HG03558 (cell line): ENCODE data around the gene GLRA2.

ENCODE experiments used
- ATAC-seq: cut with Tn5 transposase; IDR thresholded peaks from one replicate; pipeline ENCODE4 v1.9.1; 2021; ENCODE audit warnings: moderate number of reproducible peaks; ENCODE audit not compliant: unreplicated experiment; ENCODE audit errors: extremely low read depth

The GLRA2 gene

GRCh38 chrX:14529290-14529989 lies at the start of gene GLRA2:
Gene GLRA2, plus strand, starts transcription at chrX:14529536. Its CDS starts 522 bp downstream, at chrX:14530058.
- no peak for ATAC-seq

DNA sequence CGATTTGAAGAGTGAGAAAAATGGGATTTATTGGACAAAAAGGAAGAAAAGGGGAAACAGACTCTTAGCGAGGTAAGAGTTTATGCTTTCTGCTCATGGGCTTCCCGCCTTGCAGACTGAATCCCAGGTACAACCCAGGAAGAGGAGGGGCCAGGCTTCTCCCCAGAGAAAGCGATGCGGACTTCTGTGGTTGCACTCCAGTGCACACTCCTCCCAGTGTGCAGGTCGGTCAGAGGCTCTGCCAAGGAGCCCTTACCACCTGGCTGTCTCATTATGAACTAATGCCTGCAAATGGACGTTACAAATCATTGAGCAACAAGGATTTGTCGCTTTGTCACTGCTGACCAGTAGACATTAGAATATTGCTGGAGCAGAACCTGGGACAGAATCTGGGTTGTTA lies 39.9 kb upstream of the GLRA2 start:
- ATAC-seq: no peak

DNA sequence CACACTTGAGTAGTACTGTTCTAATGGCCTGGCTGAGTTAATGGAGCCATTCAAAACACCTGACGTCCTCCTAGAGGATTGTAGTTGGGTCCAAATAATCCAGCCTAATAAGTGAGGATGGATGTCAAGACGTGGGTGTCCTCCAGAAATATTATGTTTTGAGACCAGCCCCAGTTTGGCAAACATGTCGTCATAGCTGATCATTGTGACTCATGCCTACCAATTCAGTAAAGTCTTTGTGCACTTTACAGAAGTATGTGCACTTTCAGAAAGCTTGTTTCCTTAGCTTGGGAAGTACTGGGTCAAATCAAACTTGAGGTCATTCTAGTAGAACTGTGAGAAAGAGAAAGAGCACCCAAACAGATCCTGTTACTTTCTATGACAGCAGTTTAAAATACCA lies 37.6 kb upstream of the GLRA2 start:
- ATAC-seq: no peak

DNA sequence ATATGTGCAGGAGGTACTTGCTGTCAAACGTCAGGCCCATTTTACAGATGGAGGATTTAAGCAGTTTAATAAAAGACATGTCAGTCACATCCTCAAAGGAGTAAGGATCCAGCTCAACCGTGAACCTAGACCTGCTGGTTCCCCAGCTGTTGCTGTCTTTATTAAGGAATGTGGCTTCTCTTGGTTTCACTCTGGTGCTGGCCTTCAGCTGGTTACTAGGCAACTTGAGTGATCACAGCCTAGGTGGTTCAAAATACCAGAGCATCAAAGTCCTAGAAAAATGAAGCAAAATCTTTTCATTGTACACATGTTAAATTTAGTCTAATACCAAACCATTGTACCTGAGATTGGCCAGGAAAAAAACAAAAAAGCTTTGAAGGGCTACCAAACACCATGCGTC lies 32.7 kb upstream of the GLRA2 start:
- ATAC-seq: no peak

DNA sequence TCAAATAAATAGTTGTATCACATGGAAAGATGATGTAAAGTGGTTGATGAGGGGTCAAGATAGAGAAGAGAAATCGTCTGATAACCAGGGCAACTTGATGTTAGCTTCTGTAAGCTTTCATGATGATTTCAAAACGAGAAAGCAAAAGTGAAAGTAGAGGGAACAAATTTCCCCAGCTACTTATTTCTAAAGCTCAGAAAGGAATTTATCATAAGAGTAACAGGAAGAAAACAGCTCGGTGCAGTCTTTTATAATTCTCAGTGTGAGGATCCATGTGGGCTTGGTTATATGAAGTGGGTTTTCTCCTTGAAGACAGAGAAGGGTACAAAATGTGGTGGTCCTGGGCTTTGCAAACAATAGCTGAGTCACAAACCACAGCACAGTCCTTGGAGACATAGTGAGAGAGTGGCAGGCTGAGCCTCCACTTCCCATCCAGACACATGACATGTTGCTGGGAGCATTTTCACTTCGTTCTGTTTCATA lies 32.1 kb upstream of the GLRA2 start:
- ATAC-seq: no peak

DNA sequence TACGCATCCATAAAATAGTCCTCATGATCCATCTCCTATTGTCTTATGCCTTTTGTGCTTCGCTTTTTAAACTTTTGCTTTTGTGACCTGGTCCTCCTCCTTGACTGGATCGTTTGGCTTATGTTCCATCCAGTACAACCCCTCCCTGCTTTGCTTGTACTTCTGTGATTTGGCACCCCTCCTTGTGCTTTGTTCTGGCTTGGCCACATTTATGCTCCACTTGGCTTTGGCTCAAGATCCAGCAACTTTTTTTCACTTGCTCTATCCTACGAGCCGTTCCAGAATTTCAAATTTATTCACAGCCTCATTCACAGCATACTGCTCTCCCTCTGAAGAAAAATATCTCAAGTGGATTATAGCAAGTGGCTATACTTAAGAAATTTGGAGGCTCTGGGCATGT lies 28.0 kb upstream of the GLRA2 start:
- ATAC-seq: no peak

DNA sequence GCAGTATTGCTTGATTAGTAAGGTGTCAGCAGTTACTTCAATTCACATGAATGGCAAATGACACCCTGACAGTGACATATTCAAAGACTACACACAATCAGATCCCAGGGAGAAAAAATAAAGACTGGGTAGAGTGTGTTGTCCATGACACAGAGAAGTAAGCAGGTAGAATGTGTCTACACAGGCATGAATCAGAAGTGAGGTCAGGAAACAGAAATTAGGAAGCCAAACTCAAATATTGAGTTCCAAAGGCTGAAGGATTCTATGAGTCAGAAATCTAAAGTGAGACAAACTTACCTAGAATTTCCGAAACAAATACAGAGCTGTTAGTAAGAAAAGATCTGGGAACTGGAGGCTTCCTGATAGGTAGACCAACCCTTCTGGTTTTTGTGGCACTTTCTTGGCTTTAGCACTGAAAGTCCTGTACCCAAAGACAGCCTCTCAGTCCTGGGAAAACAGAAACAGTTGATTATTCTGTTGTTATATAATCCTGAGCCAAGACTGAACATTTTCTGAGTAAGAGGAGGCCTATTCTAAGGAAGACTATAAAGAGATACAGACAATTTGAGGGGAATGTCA lies 24.3 kb upstream of the GLRA2 start:
- ATAC-seq: no peak

DNA sequence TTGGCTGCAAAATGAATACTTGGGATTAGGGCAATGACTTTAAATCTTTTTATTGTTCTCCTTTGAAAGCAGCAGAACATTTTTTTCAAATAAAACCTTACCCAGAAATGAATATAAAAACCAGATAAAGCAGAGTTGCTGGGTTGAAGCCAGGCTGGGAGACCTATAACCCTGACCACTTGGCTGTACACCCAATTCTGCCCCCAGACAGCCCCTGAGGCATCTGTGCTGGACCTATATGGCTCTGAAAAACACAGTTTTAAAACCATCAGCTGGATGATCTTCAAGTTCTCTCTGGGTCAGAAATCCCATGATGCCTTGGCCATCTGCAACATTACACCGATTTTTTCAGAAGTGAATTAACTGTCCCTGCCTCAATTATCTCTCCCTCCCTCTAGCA lies 23.7 kb upstream of the GLRA2 start:
- ATAC-seq: no peak

GRCh38 chrX:14506866-14507265 lies 22.5 kb upstream of the GLRA2 start:
- no peak for ATAC-seq

- no peak for ATAC-seq
Observed at GRCh38 chrX:14508025-14508690, 21.2 kb upstream of the GLRA2 start.

DNA sequence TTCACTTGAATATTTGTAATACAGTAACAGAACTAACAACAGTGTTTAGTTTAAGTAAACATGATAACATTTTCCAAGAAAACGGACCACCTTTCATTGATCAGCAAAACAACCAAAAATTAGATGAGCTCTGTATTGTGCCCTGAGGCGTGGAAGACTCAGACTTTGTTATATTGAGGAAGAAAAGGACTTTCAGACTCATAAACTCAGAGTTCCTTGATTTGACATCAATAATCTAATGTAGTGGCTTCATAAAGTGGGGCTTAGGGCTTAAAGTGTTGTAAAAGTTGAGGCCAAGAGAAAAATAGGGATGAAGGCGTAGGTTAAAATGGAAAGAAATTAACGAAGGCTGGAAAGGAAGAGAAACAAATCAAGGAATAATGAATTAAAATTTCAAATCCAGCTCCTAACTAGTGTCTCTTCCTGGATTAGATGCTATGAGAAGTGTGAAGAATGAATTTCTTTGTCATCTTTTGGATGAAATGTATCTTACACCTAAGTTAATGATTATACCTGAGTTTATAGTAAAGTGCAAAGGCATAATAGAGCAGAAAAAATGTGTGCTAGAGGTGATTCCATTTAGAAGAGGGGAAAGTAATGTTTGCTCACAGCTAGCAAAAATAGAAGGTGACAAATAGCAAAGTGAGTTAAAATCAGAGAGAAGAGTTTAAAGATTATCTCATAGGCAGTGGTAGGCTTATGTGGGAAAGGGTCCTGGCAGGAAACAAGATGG lies 19.8 kb upstream of the GLRA2 start:
- no peak for ATAC-seq

DNA sequence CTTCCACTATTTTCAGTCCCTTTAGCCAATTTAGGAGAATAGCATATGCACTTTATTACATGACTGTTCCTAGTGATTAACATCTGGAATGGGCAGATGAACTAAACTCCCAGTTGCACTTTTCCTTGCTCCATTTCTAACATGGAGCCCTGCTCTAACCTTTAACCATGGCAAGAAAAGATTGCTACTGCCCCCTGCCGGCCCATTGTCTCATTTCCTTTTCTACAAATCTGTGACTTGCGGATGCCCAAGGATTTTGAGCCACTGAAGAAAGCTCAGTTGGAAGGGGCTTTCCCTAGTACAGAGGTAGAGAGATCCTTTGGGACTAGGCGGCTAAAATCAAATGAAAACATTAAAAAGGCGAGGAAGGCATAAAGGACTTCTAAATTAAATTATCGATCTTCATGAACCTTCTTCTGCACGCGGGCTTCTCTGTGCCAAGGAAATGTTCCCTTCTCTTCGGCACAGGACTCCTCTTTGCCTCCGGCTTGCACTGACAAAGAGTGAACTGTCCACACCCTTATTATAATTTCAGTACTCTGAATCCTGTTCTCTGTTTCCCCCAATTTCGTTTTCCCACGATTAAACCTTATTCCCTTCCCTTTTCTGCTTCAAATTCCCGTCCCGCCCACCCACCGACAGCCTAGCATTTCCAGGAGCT lies 577 bp upstream of the GLRA2 start:
- ATAC-seq: no peak

DNA sequence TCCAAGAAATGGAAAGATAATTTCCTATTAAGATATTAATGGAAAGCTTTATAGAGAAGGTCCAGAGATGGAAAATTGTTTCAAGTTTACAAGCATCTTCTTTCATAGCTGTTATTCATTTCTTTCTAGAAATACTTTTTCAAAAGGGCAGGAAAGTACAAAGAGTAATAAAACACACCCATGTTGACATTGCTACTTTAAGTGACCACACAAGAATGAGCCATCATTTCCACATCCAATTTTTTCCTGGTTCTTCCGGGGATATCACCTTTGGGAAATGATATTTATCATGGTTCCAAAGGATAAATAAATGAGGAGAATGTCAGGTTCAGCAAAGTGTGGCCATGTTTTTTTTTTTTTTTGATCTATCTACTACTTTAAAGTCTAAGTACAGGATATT lies 4.5 kb downstream of the GLRA2 start:
- no peak for ATAC-seq

DNA sequence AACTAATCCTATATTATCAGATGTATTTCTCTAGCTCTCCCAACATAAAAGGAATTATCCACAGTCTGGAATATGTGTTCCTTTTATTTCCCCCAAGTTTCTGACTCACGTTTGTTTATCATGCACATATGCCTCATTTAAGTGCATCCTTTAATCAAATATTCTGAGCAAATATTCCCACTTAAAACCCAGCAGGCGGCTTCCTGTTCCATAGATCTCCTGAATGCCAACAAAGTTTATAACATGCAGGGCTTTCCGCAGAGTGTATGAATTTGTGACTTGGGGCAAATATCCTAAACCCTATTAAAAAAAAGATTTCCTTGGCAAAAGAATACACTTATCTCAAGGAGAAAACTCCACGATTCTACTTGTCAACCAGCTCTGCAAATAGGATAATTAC lies 16.9 kb downstream of the GLRA2 start:
- ATAC-seq: no peak

DNA sequence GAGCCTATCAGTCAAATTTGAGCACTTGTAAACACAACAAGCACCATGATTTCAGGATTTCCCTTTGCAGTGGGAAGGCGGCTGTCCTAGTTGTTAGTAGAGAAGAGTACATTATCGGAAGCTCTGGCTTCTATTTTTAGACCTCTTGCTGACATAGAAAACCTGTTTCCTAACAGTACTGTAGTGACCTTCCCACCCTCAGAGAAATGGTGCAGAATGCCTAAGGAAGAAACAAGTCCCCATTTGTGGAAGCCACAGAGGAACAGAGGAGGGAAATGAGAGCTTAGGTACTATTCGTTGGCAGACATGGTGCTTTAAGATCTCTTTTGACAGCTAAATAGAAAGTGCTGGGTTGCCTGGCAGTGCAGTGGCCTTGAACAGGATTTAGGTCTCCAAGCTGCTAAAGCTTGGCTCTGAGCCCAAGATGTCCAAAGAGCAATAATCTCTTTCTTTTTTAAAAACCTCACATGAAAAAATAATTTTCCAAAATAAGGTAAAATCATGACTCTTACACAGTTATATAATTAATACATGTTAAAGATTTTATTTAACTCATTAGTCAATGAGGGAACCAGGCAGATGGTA lies 24.9 kb downstream of the GLRA2 start:
- ATAC-seq: no peak

DNA sequence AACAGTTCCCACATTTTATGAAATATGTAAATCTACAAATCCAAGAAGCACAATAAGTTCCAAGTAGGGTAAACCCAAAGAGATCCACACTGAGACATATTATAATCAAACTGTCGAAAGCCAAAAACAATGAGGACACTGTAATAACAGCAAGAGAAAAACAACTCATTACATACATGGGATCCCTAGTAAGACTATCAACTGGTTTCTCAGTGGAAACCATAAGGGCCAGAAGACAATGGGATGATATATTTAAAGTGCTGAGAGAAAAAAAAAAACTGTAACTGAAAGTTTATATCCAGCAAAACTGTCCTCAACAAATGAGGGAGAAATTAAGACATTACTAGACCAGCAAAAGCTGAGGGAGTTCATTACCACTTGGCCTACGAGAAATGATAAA lies 34.7 kb downstream of the GLRA2 start:
- no peak for ATAC-seq

DNA sequence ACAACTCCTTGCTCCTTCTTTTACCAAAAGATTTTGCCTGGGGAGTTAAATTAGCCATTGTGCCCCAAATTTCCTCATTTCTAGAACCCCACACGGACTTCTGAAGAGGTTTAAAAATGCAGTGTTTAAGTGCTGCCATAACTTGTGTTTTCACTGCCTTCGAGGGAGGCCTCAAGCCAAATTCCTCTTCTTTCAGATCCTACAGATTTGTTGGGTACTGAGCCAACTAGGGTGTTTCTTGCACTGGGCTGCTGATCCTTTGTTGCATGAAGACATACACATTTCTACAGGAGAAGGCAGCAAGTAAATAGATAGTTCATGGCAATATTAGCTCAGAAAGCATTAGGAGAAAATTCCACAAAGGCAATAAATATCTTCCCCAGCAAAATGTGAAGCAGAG lies 43.8 kb downstream of the GLRA2 start:
- no peak for ATAC-seq

DNA sequence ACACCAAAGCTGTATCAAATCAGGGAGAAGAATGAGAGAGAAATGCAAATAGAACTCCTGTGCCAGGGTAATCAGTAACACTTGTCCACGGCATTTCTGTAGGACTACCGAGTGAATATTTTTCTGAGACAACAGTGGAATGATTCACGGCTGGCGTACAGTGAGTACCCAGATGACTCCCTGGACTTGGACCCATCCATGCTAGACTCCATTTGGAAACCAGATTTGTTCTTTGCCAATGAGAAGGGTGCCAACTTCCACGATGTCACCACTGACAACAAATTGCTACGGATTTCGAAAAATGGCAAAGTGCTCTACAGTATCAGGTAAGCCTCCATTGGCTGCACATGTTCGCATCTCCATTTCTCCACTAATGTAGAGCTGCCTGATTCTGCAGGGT lies 51.7 kb downstream of the GLRA2 start:
- ATAC-seq: no peak

- no peak for ATAC-seq
Observed at GRCh38 chrX:14584548-14584947, 55.2 kb downstream of the GLRA2 start.

GRCh38 chrX:14590216-14590615 lies 60.9 kb downstream of the GLRA2 start:
- ATAC-seq: no peak
